Esophagus squamous epithelium (tissue), 5 donors: ENCODE measurements around the gene CDH13. TPM values are rescaled to one million over a fixed set of nuclear protein-coding genes. Genes with fewer than 3 reads are reported as not detected.

ENCODE experiments used
- DNase-seq: peaks from one replicate; lab custom pipeline; 2025; lab: John Stamatoyannopoulos, UW
- H3K27ac ChIP-seq, 4 donors: fragments of 200-600 bp; sonication (generic); one replicate each; pipeline ENCODE4 v1.5.1; 2016 to 2019; ENCODE audit warnings: mild to moderate bottlenecking in 1 of 4
- H3K27me3 ChIP-seq, 4 donors: fragments of 200-600 bp; sonication (generic); 1 replicate in 3 of 4; 2 replicates in 1 of 4; pipeline versions ENCODE4 v1.5.1 to v1.6.0; 2017 to 2021; ENCODE audit warnings: antibody characterized with exemption in 1 of 4
- H3K36me3 ChIP-seq, 3 donors: fragments of 200-600 bp; sonication (generic); one replicate each; pipeline ENCODE4 v1.5.1; 2016 to 2019
- H3K4me1 ChIP-seq, 3 donors: fragments of 200-600 bp; sonication (generic); one replicate each; pipeline ENCODE4 v1.5.1; 2017 to 2019
- H3K4me3 ChIP-seq, 4 donors: fragments of 200-600 bp; sonication (generic); 1 replicate in 3 of 4; 2 replicates in 1 of 4; pipeline ENCODE4 v1.5.1; 2016 to 2019; ENCODE audit warnings: mild to moderate bottlenecking in 2 of 4, moderate library complexity in 1 of 4
- H3K9me3 ChIP-seq, 3 donors: fragments of 200-600 bp; sonication (generic); one replicate each; pipeline ENCODE4 v1.5.1; 2016 to 2019
- POLR2A ChIP-seq, 4 donors: fragments of 450-650 bp; IDR thresholded peaks; one replicate each; pipeline ENCODE4 v1.6.1; 2017; ENCODE audit warnings: antibody characterized with exemption in 4 of 4, mild to moderate bottlenecking in 4 of 4, moderate library complexity in 3 of 4
- WGBS, 2 donors: methylation state at CpG; one replicate each; pipeline ENCODE4 v1.1.5; 2018; 5-methylcytosine and 5-hydroxymethylcytosine counted together
- intact Hi-C: fragments of 100-400 bp; cut with DNase I; formaldehyde crosslinking; loops from one replicate; pipeline ENCODE4 v1.15.0; 2022
- total RNA-seq, 4 donors: library from RNA; depleted of rRNA; stranded (reverse); fragments of >200 nt; gene quantifications; one replicate each; pipeline ENCODE4 v1.1.0, GENCODE V29; 2016
- TF ChIP-seq, protein P1 (sequence below), 6 experiments: fragments of 450-650 bp in 4 of 6; fragments of 200-600 bp in 2 of 6; sonication (generic) in 2 of 6; IDR thresholded peaks; one replicate each; pipeline ENCODE4 v1.5.1; 2016 to 2019; ENCODE audit warnings: antibody characterized with exemption in 6 of 6, mild to moderate bottlenecking in 4 of 6, moderate library complexity in 4 of 6
- donor health status: DM: yes; HTN: yes; CAD: no.

CDH13 gene
- total RNA-seq, 4 donors from 2014 or later, result 6.9 to 31.9 (median 21.1) TPM

DNA sequence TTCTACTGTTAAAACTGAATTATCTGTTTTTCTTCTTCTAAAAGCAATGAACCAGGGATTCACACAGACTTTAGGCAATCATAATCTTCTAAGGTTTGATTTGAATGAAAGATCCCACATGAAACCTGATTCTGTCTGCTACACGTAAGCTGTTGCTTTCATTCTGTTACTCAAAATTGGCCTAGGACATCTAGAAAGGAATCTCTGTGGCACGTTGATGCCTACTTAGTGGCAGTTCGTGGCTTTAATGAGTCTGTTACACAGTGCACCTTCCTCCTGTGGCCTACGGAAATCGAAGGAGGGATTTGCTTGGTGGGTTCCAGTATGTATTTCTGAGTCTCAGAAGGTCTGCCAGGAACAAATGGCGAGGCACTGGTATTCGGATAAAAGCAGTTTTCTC lies 691.6 kb downstream of the CDH13 start:
- WGBS, 2 donors, result 85 to 86% methylated on average over 7 of the region's 7 CpGs
- TF ChIP-seq, protein P1, sequence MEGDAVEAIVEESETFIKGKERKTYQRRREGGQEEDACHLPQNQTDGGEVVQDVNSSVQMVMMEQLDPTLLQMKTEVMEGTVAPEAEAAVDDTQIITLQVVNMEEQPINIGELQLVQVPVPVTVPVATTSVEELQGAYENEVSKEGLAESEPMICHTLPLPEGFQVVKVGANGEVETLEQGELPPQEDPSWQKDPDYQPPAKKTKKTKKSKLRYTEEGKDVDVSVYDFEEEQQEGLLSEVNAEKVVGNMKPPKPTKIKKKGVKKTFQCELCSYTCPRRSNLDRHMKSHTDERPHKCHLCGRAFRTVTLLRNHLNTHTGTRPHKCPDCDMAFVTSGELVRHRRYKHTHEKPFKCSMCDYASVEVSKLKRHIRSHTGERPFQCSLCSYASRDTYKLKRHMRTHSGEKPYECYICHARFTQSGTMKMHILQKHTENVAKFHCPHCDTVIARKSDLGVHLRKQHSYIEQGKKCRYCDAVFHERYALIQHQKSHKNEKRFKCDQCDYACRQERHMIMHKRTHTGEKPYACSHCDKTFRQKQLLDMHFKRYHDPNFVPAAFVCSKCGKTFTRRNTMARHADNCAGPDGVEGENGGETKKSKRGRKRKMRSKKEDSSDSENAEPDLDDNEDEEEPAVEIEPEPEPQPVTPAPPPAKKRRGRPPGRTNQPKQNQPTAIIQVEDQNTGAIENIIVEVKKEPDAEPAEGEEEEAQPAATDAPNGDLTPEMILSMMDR (IDR thresholded peaks at IDR 0.05), result no peak
- no peak for TF ChIP-seq POLR2A (IDR thresholded peaks at IDR 0.05)
- intact Hi-C loops, result no loop called here

DNA sequence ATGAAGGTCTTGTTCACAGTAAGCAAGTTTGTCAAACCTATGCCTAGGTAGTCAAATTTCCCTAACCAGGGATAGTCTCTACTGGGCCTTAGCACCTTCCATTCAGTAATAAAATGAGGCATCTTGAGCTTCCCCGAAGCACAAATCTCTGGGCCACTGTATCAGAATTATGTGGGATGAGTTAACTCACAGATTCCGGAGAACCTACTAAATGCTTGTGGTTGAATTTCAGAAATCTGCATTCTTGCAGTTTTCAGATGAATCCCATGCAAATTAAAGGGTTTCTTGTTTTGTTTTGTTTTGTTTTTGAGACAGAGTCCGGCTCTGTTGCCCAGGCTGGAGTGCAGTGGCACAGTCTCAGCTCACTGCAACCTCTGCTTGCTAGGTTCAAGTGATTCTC lies 702.2 kb downstream of the CDH13 start:
- WGBS, 2 donors, result 78 to 86% methylated on average over 3 of the region's 3 CpGs
- H3K4me1 ChIP-seq, result no peaks in the 10 kb centered on the region
- H3K9me3 ChIP-seq, result no peaks in the 10 kb centered on the region
- H3K4me3 ChIP-seq, result no peak overlapping the region
- no peaks in the 10 kb centered on the region for H3K36me3 ChIP-seq
- H3K27me3 ChIP-seq, result no peaks in the 10 kb centered on the region
- DNase-seq, result no peak
- TF ChIP-seq, protein P1 (IDR thresholded peaks at IDR 0.05), result no peak
- no peak for TF ChIP-seq POLR2A (IDR thresholded peaks at IDR 0.05)
- H3K27ac ChIP-seq, result no peak overlapping the region
- intact Hi-C loops, result no loop called here

More for the DNA sequence above, 691.6 kb downstream of the CDH13 start:
- no peak overlapping the region for H3K27ac ChIP-seq
- H3K36me3 ChIP-seq, result no peaks in the 10 kb centered on the region
- H3K27me3 ChIP-seq, result no peaks in the 10 kb centered on the region
- no peaks in the 10 kb centered on the region for H3K4me1 ChIP-seq
- no peak overlapping the region for H3K4me3 ChIP-seq
- no peaks in the 10 kb centered on the region for H3K9me3 ChIP-seq
- DNase-seq, result no peak

DNA sequence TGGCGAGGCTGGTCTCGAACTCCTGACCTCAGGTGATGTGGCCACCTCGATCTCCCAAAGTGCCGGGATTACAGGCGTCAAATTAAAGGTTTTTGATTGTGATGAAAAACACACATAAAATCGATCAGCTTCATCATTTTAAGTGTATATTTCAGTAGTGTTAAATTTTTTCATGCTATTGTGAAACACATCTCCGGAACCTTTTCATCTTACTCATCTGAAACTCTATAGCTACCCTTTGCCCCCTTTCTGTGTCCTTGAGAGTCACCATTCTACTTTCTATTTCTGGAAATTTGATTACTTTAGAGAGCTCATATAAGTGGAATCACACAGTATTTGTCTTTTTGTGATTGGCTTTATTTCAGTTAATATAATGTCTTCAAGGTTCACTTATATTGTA lies 702.7 kb downstream of the CDH13 start:
- 80 to 87% methylated on average over 6 to 7 of the region's 7 CpGs for WGBS, 2 donors
- no peak overlapping the region for H3K4me3 ChIP-seq
- no peak for TF ChIP-seq POLR2A (IDR thresholded peaks at IDR 0.05)
- TF ChIP-seq, protein P1 (IDR thresholded peaks at IDR 0.05), result no peak
- H3K27ac ChIP-seq, result no peak overlapping the region
- intact Hi-C loops, result no loop called here
- no peaks in the 10 kb centered on the region for H3K4me1 ChIP-seq
- no peak for DNase-seq
- no peaks in the 10 kb centered on the region for H3K27me3 ChIP-seq
- no peaks in the 10 kb centered on the region for H3K9me3 ChIP-seq
- no peaks in the 10 kb centered on the region for H3K36me3 ChIP-seq

DNA sequence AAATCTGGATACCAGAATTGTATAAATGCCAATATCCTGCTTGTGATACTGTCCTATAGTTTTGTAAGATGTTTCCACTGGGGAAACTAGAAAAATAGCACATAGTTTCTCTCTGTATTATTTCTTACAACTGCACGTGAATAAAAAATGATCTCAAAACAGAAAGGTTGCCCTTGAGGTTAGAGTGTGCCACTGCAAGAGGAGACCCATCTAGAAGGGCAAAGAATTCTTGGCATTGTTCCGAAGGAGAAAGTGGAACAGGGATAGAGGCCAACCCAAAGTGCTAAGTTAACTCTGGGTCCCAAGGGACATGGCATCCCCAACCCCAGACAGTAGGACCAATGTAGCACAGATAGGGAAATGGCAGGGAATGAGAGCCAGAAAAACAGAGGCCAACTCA lies 703.5 kb downstream of the CDH13 start:
- Histone ChIP-seq H3K4me3 (no peak overlapping the region), H3K4me1 (no peaks in the 10 kb centered on the region), H3K36me3 (no peaks in the 10 kb centered on the region), H3K27me3 (no peaks in the 10 kb centered on the region), H3K9me3 (no peaks in the 10 kb centered on the region), H3K27ac (no peak overlapping the region)
- intact Hi-C loops, result no loop called here
- no peak for DNase-seq
- TF ChIP-seq, protein P1 (IDR thresholded peaks at IDR 0.05), result no peak
- TF ChIP-seq POLR2A (IDR thresholded peaks at IDR 0.05), result no peak
- 64 to 65% methylated on average over 2 of the region's 2 CpGs for WGBS, 2 donors

DNA sequence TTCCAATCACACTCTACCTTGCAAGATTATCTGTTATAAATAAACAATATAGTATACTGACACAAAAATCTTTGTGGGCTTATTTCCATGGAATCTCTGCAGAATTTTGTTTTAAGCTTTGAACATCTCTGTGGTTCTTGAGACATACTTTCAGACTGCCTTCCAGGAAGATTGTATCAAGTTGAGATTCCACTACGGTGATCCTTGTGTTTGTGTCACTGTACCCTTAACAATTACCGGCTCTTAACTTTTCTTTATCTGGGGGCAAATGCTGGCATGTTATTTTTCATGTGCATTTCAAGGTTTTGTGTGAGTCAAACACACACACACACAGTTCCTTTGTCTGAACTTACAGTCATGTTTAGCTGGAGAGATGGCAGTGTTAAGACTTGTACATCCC lies 708.3 kb downstream of the CDH13 start:
- Histone ChIP-seq H3K9me3 (no peaks in the 10 kb centered on the region), H3K27me3 (no peaks in the 10 kb centered on the region), H3K4me3 (no peak overlapping the region), H3K27ac (no peak overlapping the region), H3K36me3 (no peaks in the 10 kb centered on the region), H3K4me1 (no peaks in the 10 kb centered on the region)
- intact Hi-C loops, result no loop called here
- DNase-seq, result no peak
- WGBS, 2 donors, result 34 to 46% methylated on average over 2 of the region's 2 CpGs
- no peak for TF ChIP-seq POLR2A (IDR thresholded peaks at IDR 0.05)
- TF ChIP-seq, protein P1 (IDR thresholded peaks at IDR 0.05), result no peak
